A204.1 (cell line): Measurements from ENCODE around the gene CYBRD1.

Experiments
- FAIRE-seq: peaks from 2 replicates; lab custom pipeline; 2012; peaks lifted over from hg19 to GRCh38; lab: Jason Lieb, UNC

CYBRD1 gene

DNA sequence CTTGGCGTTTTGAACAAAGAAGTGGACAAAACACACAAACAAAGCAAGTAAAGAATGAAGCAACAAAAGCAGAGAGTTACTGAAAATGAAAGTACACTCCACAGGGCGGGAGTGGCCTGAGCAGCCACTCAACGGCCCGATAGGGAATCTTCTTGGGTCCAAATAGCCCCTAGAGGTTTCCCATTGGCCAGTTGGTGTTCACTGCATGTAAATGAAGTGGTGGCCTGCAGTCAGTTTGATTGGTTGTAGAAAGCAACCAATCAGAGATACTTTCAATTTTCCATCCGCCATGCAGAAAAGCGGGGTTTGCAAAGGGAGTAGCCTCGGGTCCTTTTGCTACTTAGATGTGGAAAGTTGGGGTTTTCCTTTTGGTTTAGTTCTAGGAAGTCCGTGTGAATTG, 31.6 kb downstream of the CYBRD1 start:
- FAIRE-seq, result no peak

DNA sequence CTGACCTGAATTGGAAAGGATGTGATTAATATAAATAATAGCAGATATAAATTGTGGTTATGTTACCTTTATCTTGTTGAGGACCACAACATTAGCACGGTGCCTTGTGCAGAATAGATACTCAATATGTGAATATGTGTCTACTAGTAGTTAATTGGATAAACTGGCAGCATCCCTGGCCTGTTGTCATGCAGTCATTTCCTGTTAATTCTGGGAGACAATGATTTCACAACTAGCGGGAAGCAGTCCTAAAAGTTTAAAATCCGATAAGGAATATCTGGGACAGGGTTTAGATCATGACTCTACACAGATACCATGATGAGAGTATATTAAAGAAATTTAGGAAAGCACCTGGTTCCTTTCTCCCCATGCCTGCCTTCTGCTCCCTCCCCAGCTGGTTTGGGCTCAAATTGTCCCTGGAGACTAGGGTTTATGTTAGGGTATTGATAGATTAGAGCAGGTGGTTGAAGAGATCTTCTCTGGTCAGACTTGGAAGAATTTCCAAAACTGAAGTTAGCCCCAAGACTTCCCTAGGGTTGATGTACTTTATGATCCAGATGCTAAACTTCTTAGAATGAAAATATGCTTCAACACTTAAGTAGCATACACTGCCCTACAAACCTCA, 32.8 kb downstream of the CYBRD1 start:
- FAIRE-seq, result no peak

DNA sequence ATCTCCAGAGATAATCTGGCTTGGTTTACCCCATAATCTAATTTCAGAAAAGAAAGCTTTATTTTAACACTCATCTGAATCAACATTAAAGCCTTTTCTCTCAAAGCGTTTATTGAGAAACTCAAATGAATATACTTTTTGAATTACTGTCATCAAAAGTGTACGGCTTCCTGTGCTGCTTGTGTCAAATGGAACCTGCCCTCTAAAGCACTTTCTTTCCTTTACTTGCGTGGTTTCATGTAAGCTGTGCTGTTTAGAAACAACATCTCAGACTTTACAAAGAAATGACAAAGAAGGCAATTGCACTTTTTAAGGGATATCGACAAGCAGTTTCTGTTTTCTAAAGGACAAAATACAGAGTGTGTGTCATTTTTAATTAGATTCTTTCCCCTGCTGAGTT, 35.1 kb downstream of the CYBRD1 start:
- no peak for FAIRE-seq

DNA sequence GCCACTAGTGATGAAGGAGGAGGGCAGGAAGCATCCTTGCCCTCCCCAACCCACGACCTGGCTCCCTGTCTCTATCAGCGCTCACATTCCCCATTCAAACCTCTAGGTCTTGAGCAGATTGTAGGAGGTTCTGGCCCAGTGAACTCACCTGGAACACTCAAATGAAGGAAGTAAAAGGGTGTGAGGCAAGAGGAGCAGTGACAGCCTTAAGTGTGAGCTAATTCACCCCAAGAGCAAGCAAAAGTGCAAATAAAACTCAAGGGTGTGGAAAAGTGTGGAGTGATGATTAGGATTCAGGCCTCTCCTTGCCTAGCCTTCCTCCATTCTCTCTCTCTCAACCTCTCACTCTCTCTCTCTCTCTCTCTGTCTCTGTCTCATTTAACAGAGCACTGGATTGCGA, 41.0 kb downstream of the CYBRD1 start:
- no peak for FAIRE-seq

DNA sequence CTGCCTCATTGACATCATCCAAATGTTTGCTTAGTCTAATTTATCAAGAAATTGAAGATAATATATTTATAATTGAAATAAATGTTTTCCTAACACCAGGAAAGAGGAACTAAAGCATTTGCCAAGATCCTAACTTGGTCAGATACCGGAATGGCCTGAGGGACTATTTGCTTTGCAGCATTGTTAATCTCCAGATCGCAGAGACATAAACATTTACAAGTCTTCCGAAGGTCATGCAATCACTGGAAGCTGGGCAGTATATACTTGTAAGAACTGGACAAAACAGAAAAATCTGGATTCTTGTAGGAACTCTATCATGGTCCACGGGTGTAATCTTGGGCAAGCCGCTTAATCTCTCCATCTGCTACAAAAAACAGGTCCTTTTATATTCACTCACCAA, 42.2 kb downstream of the CYBRD1 start:
- no peak for FAIRE-seq

DNA sequence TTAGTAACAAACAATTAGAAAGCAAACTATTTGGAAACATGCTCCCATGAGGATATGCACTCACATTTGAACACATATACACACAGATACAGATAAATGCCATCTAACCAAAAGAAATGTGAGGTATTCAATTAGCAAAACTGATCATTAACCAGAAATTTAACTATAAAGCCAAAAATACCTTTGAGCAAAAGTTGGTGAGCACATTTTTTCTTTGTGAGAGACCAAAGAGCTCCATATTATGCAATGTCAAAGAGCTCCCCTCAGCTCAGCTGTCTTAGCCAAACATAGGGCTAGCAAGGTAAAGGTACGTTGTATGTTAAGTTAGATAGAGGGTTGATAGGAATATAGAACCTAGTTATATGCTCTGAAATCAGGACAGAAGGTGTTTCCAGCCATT, 43.8 kb downstream of the CYBRD1 start:
- no peak for FAIRE-seq

DNA sequence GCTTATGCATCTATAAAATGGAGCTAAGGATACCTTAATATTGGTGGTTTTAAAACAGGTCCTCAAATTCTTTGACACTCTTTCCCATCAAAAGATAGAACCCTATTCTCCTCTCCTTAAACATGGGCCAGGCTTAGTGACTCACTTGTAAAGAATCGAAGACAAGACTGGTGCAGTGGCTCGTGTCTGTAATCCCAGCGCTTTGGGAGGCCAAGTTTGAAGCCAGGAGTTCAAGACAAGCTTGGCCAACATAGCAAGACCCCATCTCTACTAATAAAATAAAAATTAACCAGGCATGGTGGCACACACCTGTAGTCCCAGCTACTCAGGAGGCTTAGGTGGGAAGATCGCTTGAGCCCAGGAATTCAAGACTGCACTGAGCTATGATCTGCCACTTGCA, 44.5 kb downstream of the CYBRD1 start:
- FAIRE-seq, result no peak

DNA sequence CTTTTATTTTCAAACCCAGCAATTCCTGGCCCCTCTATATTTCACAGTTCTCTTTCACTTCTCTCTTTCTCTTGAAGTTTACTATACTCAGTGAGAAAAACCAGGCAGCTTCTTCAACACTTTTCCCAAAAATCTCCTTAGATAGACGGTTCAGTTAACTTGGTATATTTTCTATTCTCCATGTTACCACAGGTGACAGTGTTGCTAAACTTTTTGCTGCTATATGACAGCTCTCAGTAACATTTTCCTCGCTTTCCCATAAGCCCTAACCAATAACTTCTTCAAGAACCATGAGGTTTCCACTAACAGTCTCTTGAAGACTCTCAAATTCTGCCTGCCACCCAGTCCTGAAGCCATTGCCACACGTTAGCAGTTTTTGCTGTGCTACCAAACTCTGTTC, 45.8 kb downstream of the CYBRD1 start:
- no peak for FAIRE-seq

DNA sequence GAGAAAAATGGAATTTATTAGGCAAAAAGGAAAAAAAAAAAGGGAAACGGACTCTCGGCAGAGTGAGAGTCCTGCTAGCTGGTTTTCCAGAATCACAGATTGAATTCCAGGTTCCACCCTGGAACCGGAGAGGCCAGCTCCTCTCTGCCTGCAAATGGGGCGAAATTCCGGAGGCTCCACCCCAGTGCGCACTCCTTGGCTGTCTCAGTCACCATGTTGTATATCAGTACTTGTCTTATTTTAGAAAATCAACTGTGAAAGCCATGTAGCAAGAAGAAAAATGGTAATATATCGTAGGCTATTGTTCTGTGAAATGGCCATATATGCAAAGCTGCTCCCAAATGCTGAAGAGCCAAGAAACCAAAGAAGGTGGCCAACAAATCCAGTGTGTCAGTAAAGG, 49.4 kb downstream of the CYBRD1 start:
- FAIRE-seq, result no peak

DNA sequence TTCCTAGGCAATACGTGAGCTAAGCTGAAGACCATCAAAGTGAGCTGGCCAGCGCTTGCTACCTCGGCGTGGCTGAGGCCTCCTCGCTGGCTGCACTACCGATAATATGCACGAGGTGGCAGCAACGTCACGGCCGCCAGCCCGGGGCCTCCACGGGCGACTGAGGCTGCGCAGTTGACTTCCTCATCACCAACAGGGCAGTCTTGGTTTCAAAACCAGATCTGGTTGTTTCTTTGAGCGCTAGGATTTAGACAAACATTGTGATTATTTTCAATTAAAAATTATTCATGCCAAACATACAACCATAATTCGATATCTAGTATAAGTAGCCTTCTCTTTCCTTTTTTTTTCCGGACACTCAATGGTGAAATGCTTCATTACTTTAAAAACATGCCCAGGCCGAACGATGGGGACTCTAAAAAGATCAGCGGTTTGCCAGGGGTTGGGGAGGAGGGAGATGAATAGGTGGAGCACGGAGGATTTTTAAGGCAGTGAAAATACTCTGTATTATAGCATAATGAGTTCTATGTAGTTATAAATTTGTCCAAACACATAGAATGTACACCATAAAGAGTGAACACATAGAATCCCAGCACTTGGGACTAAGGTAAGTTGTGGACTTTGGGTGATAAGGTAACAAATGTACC, 52.0 kb downstream of the CYBRD1 start:
- peak; percentile 77 for FAIRE-seq

DNA sequence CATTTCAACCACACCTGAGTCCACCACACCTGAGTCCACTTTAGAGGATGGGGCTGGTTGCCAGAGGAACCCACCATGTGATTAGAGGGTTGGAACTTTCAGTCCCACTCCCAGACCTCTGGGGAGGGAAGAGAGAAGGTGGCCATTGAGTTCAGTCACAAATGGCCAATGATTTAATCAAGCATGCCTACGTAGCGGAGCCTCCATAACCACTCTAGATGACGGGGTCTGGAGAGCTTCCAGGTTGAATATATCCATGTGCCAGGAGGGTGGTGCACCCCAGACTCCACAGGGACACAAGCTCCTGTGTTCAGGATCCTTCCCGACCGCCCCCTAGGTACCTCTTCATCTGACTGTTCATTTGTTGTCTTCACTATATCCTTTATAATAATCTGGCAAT, 53.3 kb downstream of the CYBRD1 start:
- no peak for FAIRE-seq

DNA sequence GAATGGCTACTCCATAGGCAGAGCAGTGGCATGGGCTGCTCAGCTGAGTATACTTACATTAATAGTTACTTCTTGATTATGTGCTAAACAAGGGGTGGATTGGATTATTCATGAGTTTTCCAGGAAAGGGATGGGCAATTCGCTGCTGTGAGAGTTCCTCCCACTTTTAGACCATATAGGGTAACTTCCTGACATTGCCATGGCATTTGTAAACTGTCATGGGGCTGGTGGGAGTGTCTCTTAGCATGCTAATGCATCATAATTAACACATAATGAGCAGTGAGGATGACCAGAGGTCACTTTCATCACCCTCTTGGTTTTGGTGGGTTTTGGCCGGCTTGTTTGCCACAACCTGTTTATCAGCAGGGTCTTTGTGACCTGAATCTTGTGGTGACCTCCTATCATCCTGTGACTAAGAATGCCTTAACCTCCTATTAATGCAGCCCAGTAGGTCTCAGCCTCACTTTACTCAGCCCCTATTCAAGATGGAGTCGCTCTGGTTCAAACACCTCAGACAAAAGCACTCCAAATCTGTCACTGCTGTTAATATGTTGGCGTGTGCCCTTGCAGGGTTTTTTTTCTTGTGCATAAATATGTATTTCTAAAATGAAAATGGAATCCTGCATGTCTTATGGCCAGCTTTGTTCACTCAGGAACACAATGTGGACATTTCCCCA, 56.0 kb downstream of the CYBRD1 start:
- FAIRE-seq, result no peak

DNA sequence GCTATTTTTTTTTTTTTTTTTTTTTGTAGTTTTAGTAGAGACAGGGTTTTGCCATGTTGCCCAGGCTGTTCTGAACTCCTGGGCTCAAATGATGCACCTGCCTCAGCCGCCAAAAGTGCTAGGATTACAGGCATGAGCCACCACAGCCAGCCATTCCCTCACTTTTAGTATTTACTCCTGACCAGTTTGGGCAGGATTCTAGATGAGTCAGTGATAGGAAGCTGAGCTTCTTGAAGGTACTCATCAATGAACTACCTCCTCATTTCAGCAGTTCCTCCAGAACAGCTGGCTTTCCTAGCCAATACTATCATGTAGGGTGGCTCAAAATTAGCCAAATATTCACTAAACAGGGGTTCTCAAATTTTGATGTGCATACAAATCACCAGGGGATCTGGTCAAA, 57.2 kb downstream of the CYBRD1 start:
- FAIRE-seq, result no peak

DNA sequence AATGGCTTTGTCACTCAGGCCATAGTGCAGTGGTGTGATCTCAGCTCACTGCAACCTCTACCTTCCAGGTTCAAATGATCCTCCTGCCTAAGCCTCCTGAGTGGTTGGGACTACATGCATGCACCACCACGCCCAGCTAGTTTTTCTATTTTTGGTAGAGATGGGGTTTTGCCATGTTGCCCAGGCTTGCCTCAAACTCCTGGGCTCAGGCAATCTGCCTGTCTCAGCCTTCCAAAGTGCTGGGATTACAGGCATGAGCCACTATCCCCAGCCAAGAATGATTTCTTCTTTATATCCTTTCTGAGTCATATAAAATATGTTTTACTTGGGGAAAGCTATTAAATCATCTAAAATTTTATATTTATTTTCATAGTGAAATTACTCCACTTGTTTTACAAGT, 61.3 kb downstream of the CYBRD1 start:
- FAIRE-seq, result no peak

DNA sequence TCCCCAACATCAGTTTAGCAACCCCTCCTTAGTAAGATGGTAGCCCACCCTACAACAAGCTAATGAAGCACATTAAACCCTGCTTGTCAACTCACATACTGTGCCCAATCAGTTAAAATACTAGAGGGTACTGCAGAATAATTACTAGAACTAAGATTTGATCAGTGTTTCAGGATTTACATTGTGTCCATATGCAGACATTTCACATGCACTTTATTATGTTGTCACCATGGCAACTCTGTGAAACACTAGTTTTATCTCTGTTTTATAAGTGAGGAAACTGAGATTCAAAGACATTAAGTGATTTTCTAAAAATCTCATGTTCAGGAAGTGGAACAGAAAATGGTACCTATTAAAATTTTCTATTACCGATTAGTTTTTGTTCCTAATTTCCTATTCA, 61.7 kb downstream of the CYBRD1 start:
- no peak for FAIRE-seq

DNA sequence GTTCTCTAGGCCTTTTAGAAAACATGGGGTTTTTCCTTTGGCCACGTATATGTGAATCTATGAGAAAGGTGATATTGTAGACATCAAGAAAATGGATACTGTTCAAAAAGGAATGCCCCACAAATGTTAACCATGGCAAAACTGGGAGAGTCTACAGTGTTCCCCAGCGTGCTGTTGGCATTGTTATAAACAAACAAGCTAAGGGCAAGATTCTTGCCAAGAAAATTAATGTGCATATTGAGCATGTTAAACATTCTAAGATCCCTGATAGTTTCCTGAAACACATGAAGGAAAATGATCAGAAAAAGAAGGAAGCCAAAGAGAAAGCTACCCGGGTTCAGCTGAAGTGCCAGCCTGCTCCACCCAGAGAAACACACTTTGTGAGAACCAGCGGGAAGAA, 64.9 kb downstream of the CYBRD1 start:
- FAIRE-seq, result no peak

DNA sequence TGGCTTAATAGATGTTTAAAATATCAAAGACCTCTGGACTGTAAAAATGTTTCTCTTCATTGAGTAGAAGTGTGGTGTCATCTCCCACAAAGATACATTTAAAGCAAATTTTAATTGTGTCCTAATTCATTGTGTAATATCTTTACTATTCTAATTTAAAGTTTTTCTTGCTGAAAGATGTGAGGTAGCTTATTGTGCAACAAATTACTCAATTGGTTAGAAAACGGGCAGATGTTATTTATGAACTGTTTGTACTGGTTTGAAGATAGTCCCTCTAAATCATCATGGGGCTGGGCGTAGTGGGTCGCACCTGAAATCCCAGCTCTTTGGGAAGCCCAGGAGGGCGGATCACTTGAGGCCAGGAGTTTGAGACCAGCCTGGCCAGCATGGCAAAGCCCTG, 65.3 kb downstream of the CYBRD1 start:
- no peak for FAIRE-seq

DNA sequence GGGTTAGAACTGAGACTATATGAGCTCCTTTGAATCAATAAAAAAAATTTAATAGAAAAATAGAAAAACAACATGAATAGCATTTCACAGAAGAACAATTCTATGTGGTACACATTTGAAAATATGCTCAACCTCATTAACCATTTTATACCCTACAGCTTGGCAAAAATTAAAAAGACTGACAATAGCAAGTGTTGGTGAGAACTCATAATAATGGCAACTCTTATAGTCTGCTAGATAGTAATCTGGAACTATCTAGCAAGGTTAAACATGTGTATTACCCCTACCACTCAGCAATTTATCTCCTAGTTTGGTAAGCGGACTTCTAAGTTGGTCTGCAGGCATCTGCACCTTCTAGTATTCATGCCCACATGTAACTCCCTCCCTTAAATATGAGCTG, 67.8 kb downstream of the CYBRD1 start:
- no peak for FAIRE-seq

DNA sequence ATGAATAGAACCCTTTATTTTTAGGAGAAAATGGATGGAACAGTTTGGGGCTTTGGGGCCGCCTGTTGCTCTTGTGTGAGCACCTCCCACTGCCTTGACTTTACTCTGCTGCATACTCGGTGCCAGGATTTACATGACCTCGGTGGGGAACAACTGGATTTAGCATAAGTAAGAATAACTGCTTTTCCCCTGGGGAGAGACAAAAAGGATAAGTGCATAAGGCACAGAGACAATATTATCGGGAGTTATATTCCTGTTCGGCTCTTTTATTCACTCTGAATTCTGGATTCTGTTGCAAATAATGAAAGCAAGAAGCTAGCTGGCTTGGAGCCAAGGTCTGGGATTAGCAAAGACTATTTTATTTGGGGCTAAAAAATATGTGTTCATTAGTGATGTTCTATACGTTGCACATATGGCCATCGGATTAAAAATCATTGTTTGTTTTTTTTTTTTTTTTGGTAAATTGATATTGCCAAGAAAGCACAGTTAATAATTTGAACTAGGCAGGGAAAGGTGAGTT, 69.8 kb downstream of the CYBRD1 start:
- FAIRE-seq, result no peak

DNA sequence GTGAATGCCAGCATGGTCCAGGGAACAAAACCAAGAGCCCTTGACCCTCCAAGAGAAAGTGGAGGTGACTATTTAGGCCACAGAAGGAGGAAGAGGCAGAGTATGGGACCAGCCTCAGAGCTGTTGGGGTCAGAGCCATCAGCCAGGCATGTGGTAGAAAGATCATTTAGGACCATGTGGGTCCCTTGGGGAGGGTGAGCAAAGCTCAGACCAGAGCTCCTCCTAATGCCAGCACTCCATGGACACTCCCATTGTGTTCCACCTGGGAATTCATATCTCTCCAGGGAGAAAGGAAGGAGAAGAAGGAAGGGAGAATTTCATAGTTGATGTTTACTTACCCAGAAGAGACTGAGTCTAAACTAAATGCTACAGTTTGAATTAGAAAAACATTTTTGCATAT, 73.2 kb downstream of the CYBRD1 start:
- no peak for FAIRE-seq

DNA sequence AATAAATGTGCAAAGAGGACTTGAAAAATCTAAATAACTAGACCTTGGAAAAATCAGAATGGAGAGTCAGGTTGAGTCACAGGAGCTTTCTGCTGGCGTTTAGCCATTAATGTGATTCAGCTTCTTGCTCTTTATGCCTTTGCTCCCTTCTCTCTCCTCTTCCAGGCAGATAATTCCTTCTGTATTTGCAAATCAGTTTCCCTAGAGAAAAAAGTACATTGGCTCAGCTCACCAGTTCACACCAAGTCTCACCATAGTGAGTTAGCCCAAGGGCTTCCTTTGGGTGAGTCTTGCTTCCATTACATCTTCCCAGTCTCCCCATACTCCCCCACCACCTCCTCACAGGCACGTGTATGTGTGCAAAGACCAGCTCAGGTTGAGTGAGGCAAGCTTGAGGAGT, 73.6 kb downstream of the CYBRD1 start:
- no peak for FAIRE-seq

DNA sequence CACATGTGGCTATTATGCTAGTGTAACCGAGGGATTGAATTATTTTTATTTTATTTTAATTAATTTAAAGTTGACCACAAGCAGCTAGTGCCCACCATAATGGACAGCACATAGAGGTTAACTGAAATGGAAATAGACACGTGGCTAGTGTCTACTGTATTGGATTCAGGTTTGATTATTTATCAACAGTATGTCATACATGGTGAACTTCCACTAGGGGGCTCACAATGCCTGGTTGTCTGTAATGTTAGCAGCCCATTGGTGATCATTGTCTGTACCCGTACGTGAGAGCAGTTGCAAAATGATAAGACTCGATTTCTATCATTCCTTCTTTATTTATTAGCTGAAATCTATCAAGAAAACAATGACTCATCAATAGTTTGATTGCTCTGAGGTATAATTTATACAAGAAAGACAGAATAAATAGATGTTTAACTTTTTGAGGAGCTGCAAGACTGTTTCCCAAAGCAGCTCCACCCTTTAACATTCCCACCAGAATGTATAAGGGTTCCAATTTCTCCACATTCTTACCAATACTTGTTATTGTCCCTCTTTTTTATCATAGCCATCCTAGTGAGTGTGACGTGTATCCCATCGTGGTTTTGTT, 76.5 kb downstream of the CYBRD1 start:
- peak; percentile 92 for FAIRE-seq

DNA sequence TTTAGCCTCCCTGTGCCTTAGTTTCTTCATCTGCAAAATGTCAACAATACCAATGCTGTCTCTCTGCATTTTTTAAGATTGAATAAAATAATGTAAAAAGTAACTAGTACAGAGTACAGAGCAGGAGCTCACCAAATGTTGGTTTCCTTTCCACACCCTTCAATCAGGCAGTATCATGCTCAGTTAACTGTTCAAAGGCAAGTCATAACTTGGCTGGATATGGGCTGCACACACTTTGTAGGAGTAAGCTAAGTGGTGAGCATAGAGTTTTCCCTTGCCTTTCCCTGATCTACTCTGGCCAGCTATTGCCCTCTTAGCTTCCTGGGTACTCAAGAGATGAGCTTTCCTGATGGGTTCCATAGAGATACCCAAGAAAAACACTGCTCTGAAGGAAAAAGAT, 77.9 kb downstream of the CYBRD1 start:
- no peak for FAIRE-seq
